Duodenal mucosa (tissue), 2 donors: ENCODE data around the gene GPD1.
"Not testable (repeated sequence)": the region's sequence is repeated elsewhere in the genome, so short reads cannot be mapped to it uniquely, and the experiment has no call there.

Experiments used
- H3K27ac ChIP-seq: one replicate; pipeline ENCODE4 v1.7.0; 2013; ENCODE audit warnings: low read depth, low read length
- H3K27me3 ChIP-seq, 2 donors: one replicate each; pipeline ENCODE4 v1.7.0; 2013; ENCODE audit warnings: low read length in 2 of 2, control low read depth in 1 of 2; ENCODE audit not compliant: insufficient read depth in 2 of 2, control insufficient read depth in 1 of 2
- H3K36me3 ChIP-seq, 2 donors: one replicate each; pipeline ENCODE4 v1.7.0; 2013; ENCODE audit warnings: low read length in 2 of 2, control low read depth in 1 of 2; ENCODE audit not compliant: insufficient read depth in 2 of 2, control insufficient read depth in 1 of 2
- H3K4me1 ChIP-seq, 2 donors: one replicate each; pipeline ENCODE4 v1.7.0; 2013; ENCODE audit warnings: low read length in 2 of 2, control low read depth in 1 of 2; ENCODE audit not compliant: insufficient read depth in 2 of 2, control insufficient read depth in 1 of 2
- H3K4me3 ChIP-seq, 2 donors: one replicate each; pipeline ENCODE4 v1.7.0; 2013; ENCODE audit warnings: low read length in 2 of 2, low read depth in 1 of 2
- H3K9ac ChIP-seq, 2 donors: one replicate each; pipeline ENCODE4 v1.7.0; 2013; ENCODE audit warnings: low read length in 2 of 2, low read depth in 1 of 2
- H3K9me3 ChIP-seq, 2 donors: one replicate each; pipeline ENCODE4 v1.7.0; 2013; ENCODE audit warnings: low read length in 2 of 2, control low read depth in 1 of 2; ENCODE audit not compliant: control insufficient read depth in 1 of 2

Gene GPD1

GRCh38 chr12:50073712-50074111, 30.1 kb upstream of the GPD1 start:
- Histone ChIP-seq H3K36me3 (no peaks in the 10 kb centered on the region), H3K9me3 (no peaks in the 10 kb centered on the region), H3K4me1 (peaks cover 11% of the 10 kb centered on the region in 2 donors), H3K27ac (no peak overlapping the region), H3K9ac (no peak overlapping the region), H3K4me3 (no peak overlapping the region), H3K27me3 (no peaks in the 10 kb centered on the region)

GRCh38 chr12:50074936-50075807, 28.6 kb upstream of the GPD1 start:
- H3K36me3 ChIP-seq: no peaks in the 10 kb centered on the region
- H3K4me1 ChIP-seq: peaks cover 9 to 11% of the 10 kb centered on the region in 2 donors
- no peak overlapping the region for H3K4me3 ChIP-seq
- no peaks in the 10 kb centered on the region for H3K9me3 ChIP-seq
- no peak overlapping the region for H3K27ac ChIP-seq
- peak overlapping the region in 1 of 2 donors; percentile 3 for H3K9ac ChIP-seq
- H3K27me3 ChIP-seq: no peaks in the 10 kb centered on the region

GRCh38 chr12:50075808-50076170, 28.0 kb upstream of the GPD1 start:
- no peaks in the 10 kb centered on the region for H3K27me3 ChIP-seq
- no peaks in the 10 kb centered on the region for H3K9me3 ChIP-seq
- H3K4me3 ChIP-seq: no peak overlapping the region
- peaks cover 7 to 9% of the 10 kb centered on the region in 2 donors for H3K4me1 ChIP-seq
- peak overlapping the region in 1 of 2 donors; percentile 3 for H3K9ac ChIP-seq
- no peak overlapping the region for H3K27ac ChIP-seq
- H3K36me3 ChIP-seq: no peaks in the 10 kb centered on the region

- no peaks in the 10 kb centered on the region for H3K9me3 ChIP-seq
- no peak overlapping the region for H3K4me3 ChIP-seq
- no peaks in the 10 kb centered on the region for H3K27me3 ChIP-seq
- H3K9ac ChIP-seq: no peak overlapping the region
- no peak overlapping the region for H3K27ac ChIP-seq
- no peaks in the 10 kb centered on the region for H3K36me3 ChIP-seq
- H3K4me1 ChIP-seq: peaks cover 10 to 12% of the 10 kb centered on the region in 2 donors
Measured at GRCh38 chr12:50077099-50077498, 26.7 kb upstream of the GPD1 start.

GRCh38 chr12:50078281-50078680, 25.5 kb upstream of the GPD1 start:
- Histone ChIP-seq H3K27ac (no peak overlapping the region), H3K9ac (no peak overlapping the region), H3K4me1 (peaks cover 19 to 24% of the 10 kb centered on the region in 2 donors), H3K27me3 (no peaks in the 10 kb centered on the region), H3K36me3 (no peaks in the 10 kb centered on the region), H3K9me3 (no peaks in the 10 kb centered on the region), H3K4me3 (no peak overlapping the region)

GRCh38 chr12:50079771-50080170, 24.0 kb upstream of the GPD1 start:
- no peaks in the 10 kb centered on the region for H3K9me3 ChIP-seq
- H3K4me1 ChIP-seq: peaks cover 22 to 28% of the 10 kb centered on the region in 2 donors
- H3K27me3 ChIP-seq: no peaks in the 10 kb centered on the region
- H3K9ac ChIP-seq: no peak overlapping the region
- H3K4me3 ChIP-seq: no peak overlapping the region
- no peaks in the 10 kb centered on the region for H3K36me3 ChIP-seq
- no peak overlapping the region for H3K27ac ChIP-seq

GRCh38 chr12:50081096-50081808, 22.6 kb upstream of the GPD1 start:
- Histone ChIP-seq H3K4me3 (no peak overlapping the region), H3K36me3 (no peaks in the 10 kb centered on the region), H3K4me1 (peaks cover 22 to 25% of the 10 kb centered on the region in 2 donors), H3K27me3 (no peaks in the 10 kb centered on the region), H3K27ac (no peak overlapping the region), H3K9ac (no peak overlapping the region), H3K9me3 (no peaks in the 10 kb centered on the region)

GRCh38 chr12:50082644-50083043, 21.2 kb upstream of the GPD1 start:
- no peaks in the 10 kb centered on the region for H3K27me3 ChIP-seq
- H3K9ac ChIP-seq: peak overlapping the region in 1 of 2 donors; percentile 21
- H3K27ac ChIP-seq: no peak overlapping the region
- no peaks in the 10 kb centered on the region for H3K9me3 ChIP-seq
- peaks cover 10 to 12% of the 10 kb centered on the region in 2 donors for H3K36me3 ChIP-seq
- H3K4me1 ChIP-seq: peaks cover 23 to 25% of the 10 kb centered on the region in 2 donors
- H3K4me3 ChIP-seq: no peak overlapping the region

- H3K27ac ChIP-seq: no peak overlapping the region
- H3K36me3 ChIP-seq: peaks cover 10 to 18% of the 10 kb centered on the region in 2 donors
- H3K9me3 ChIP-seq: no peaks in the 10 kb centered on the region
- peaks cover 23 to 25% of the 10 kb centered on the region in 2 donors for H3K4me1 ChIP-seq
- H3K27me3 ChIP-seq: no peaks in the 10 kb centered on the region
- peak overlapping the region in 1 of 2 donors; percentile 21 for H3K9ac ChIP-seq
- H3K4me3 ChIP-seq: no peak overlapping the region
Measured at GRCh38 chr12:50083301-50083700, 20.5 kb upstream of the GPD1 start.

- H3K36me3 ChIP-seq: peaks cover 13 to 26% of the 10 kb centered on the region in 2 donors
- H3K9ac ChIP-seq: peak overlapping the region; percentile 48 to 89
- peaks cover 23 to 32% of the 10 kb centered on the region in 2 donors for H3K4me1 ChIP-seq
- not testable (repeated sequence) for H3K27me3 ChIP-seq, H3K9me3 ChIP-seq
- peak overlapping the region; percentile 77 to 93 for H3K4me3 ChIP-seq
- peak overlapping the region; percentile 65 for H3K27ac ChIP-seq
Measured at GRCh38 chr12:50084409-50084774, 19.4 kb upstream of the GPD1 start.
